Stimulated activated CD4-positive, alpha-beta T cell treated with anti-CD3 and anti-CD28 coated beads, Interleukin-2, amount 100 ng/mL, for 48 hours (primary cell): ENCODE results near the gene KIR2DL1.
"Not testable (repeated sequence)": the region's sequence is repeated elsewhere in the genome, so short reads cannot be mapped to it uniquely, and the experiment has no call there.

Experiments
- DNase-seq, 2 donors: peaks; one replicate each; pipeline ENCODE4 v3.0.0-alpha.2; 2020

The KIR2DL1 gene

GRCh38 chr19:54769646-54770045 is at the start of gene KIR2DL1:
Gene KIR2DL1 (plus strand): TSS chr19:54769793. CDS start chr19:54769851, 58 bp downstream.
- not testable (repeated sequence) for DNase-seq

GRCh38 chr19:54724142-54724541 is 45.5 kb upstream of the KIR2DL1 start, which contains the start of gene KIR3DL3:
Gene KIR3DL3 (plus strand): TSS chr19:54724442. CDS start chr19:54724497, 55 bp downstream.
- DNase-seq = no peak

GRCh38 chr19:54724644-54725043 is 44.9 kb upstream of the KIR2DL1 start:
- DNase-seq = no peak

- DNase-seq = no peak
Observed at GRCh38 chr19:54725321-54725720, 44.3 kb upstream of the KIR2DL1 start.

GRCh38 chr19:54727562-54727961 is 42.0 kb upstream of the KIR2DL1 start:
- DNase-seq = no peak

GRCh38 chr19:54728167-54728566 is 41.4 kb upstream of the KIR2DL1 start:
- DNase-seq = no peak

- DNase-seq = no peak
Observed at GRCh38 chr19:54729416-54730188, 40.0 kb upstream of the KIR2DL1 start.

GRCh38 chr19:54731191-54731590 is 38.4 kb upstream of the KIR2DL1 start:
- no peak for DNase-seq

GRCh38 chr19:54738306-54738705 is 31.3 kb upstream of the KIR2DL1 start, which contains the start of gene KIR2DL3:
Gene KIR2DL3 (plus strand): TSS chr19:54738513. CDS start chr19:54738546, 33 bp downstream.
- not testable (repeated sequence) for DNase-seq

- DNase-seq = no peak
Observed at GRCh38 chr19:54738715-54739114, 30.9 kb upstream of the KIR2DL1 start.

- DNase-seq = no peak
Observed at GRCh38 chr19:54739587-54740497, 29.8 kb upstream of the KIR2DL1 start.

GRCh38 chr19:54741950-54742349 is 27.6 kb upstream of the KIR2DL1 start:
- DNase-seq = not testable (repeated sequence)

- not testable (repeated sequence) for DNase-seq
Observed at GRCh38 chr19:54744080-54744479, 25.5 kb upstream of the KIR2DL1 start.

- DNase-seq = not testable (repeated sequence)
Observed at GRCh38 chr19:54747614-54748322, 21.8 kb upstream of the KIR2DL1 start.

GRCh38 chr19:54750276-54750675 is 19.3 kb upstream of the KIR2DL1 start:
- not testable (repeated sequence) for DNase-seq

GRCh38 chr19:54756204-54757110 is 13.1 kb upstream of the KIR2DL1 start:
- not testable (repeated sequence) for DNase-seq

GRCh38 chr19:54758577-54758976 is 11.0 kb upstream of the KIR2DL1 start:
- DNase-seq = not testable (repeated sequence)

- DNase-seq = not testable (repeated sequence)
Observed at GRCh38 chr19:54764219-54764618, 5.4 kb upstream of the KIR2DL1 start.

GRCh38 chr19:54766464-54766863 is 3.1 kb upstream of the KIR2DL1 start:
- not testable (repeated sequence) for DNase-seq

GRCh38 chr19:54770511-54770910 is 918 bp downstream of the KIR2DL1 start:
- not testable (repeated sequence) for DNase-seq
